ENCODE measurements around the gene TRABD2B.

The TRABD2B gene

DNA sequence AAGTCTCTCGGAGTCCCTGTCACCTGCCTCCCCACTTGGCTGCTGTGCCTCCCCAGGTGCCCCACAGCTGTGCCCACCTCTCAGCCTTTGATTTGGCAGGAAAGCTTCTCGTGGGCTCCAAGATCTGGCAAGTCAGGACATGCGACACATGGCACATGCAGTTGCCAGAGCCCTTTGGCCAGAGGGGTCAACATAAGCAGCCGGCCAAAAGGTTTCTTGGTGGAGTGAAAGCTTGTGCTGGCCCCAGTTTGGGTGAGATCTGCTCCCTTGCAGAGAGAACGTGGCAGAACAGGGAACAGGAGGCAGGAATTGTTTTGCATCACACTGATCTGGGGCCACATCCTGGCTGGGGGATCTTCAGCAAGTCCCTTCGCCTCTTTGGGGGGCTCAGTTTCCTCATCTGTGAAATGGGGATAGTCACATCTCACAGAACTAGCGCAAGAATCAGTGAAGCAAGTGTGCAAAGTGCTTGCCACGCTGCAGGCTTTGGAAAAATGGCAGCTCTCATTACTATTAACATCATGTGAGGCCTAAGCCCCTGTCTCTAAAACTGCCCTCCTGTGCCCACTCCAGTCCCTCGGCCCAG, 232.6 kb downstream of the TRABD2B start:
- Histone ChIP-seq H3K9me3 (ENCODE audit: insufficient read depth, low read depth, low read length) (no peaks in the 10 kb centered on the region), H3K27ac (ENCODE audit: low read depth, low read length) (no peak overlapping the region), H3K4me1 (ENCODE audit: insufficient read depth, low read length) (no peaks in the 10 kb centered on the region), H3K36me3 (ENCODE audit: insufficient read depth, low read length) (no peaks in the 10 kb centered on the region), H3K9ac (ENCODE audit: low read depth, low read length) (no peak overlapping the region), H3K27me3 (ENCODE audit: insufficient read depth, low read length) (no peaks in the 10 kb centered on the region; the same call in 1 of the 2 replicates), H3K4me3 (ENCODE audit: low read length) (no peak overlapping the region)
- 92% methylated on average over 9 of the region's 9 CpGs for WGBS

DNA sequence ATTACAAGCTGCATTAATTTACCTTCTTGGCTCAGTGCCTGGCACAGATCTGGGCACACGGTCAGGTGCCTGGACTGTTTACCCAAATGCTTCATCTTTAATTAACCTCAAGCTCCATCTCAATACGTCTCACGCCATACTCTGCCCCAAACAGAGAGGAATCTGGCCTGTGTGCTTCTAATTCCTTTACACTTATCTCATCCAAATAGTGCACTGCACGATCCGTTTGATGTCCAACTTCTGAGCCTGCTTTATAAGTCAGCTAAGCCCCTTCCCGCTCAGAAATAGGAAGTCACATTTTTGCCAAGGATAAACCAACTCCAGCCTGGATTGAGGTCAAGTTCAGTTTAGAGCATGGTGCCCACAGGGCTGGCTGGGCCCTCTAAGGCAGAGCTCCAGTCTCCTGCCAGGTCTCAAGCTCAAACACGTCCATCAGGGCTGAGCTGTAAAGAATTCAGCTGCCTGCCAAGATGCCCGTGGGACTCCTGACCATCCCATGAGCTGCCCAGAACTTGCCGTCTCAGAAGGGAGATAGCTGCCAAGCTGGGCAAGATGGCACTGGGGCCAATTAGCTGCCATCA, 233.5 kb downstream of the TRABD2B start:
- H3K9ac ChIP-seq (ENCODE audit: low read depth, low read length) = no peak overlapping the region
- H3K9me3 ChIP-seq (ENCODE audit: insufficient read depth, low read depth, low read length) = no peaks in the 10 kb centered on the region
- H3K4me3 ChIP-seq (ENCODE audit: low read length) = no peak overlapping the region
- no peaks in the 10 kb centered on the region for H3K4me1 ChIP-seq (ENCODE audit: insufficient read depth, low read length)
- H3K27me3 ChIP-seq (ENCODE audit: insufficient read depth, low read length) = no peaks in the 10 kb centered on the region; the same call in 1 of the 2 replicates
- no peaks in the 10 kb centered on the region for H3K36me3 ChIP-seq (ENCODE audit: insufficient read depth, low read length)
- no peak overlapping the region for H3K27ac ChIP-seq (ENCODE audit: low read depth, low read length)
- WGBS = 82% methylated on average over 9 of the region's 9 CpGs

DNA sequence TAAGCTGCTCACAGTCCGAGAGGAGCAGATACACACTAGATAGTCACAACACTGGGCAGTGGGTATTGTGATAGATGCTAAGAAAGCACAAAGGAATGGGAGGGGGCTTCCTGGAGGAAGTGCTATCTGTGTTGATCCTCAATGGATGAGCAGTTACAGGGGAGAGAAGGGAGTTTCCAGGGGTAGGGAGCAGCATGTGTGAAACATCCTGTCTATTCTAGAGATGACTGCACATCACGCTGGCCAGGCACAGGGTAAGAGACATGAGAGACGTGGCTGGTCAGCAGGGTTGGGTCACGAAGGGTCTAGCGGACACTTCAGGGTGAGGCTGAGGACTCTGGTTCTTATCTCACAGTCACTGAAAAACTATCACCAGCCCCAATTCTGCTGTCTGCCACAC, 235.2 kb downstream of the TRABD2B start:
- Histone ChIP-seq H3K27ac (ENCODE audit: low read depth, low read length) (no peak overlapping the region), H3K4me1 (ENCODE audit: insufficient read depth, low read length) (no peaks in the 10 kb centered on the region), H3K9me3 (ENCODE audit: insufficient read depth, low read depth, low read length) (no peaks in the 10 kb centered on the region), H3K4me3 (ENCODE audit: low read length) (no peak overlapping the region), H3K27me3 (ENCODE audit: insufficient read depth, low read length) (no peaks in the 10 kb centered on the region; the same call in 1 of the 2 replicates), H3K9ac (ENCODE audit: low read depth, low read length) (no peak overlapping the region), H3K36me3 (ENCODE audit: insufficient read depth, low read length) (no peaks in the 10 kb centered on the region)
- 71% methylated on average over 5 of the region's 5 CpGs for WGBS

- H3K27ac ChIP-seq (ENCODE audit: low read depth, low read length) = no peak overlapping the region
- no peaks in the 10 kb centered on the region; the same call in 1 of the 2 replicates for H3K27me3 ChIP-seq (ENCODE audit: insufficient read depth, low read length)
- no peaks in the 10 kb centered on the region for H3K9me3 ChIP-seq (ENCODE audit: insufficient read depth, low read depth, low read length)
- 93% methylated on average over 7 of the region's 8 CpGs for whole genome bisulfite sequencing
- no peak overlapping the region for H3K9ac ChIP-seq (ENCODE audit: low read depth, low read length)
- H3K4me3 ChIP-seq (ENCODE audit: low read length) = no peak overlapping the region
- H3K36me3 ChIP-seq (ENCODE audit: insufficient read depth, low read length) = no peaks in the 10 kb centered on the region
- no peaks in the 10 kb centered on the region for H3K4me1 ChIP-seq (ENCODE audit: insufficient read depth, low read length)
These were observed 235.8 kb downstream of the TRABD2B start for GRCh38 chr1:47761201-47761930.

- no peak overlapping the region for H3K4me3 ChIP-seq (ENCODE audit: low read length)
- H3K27ac ChIP-seq (ENCODE audit: low read depth, low read length) = no peak overlapping the region
- no peaks in the 10 kb centered on the region; the same call in 1 of the 2 replicates for H3K27me3 ChIP-seq (ENCODE audit: insufficient read depth, low read length)
- no peaks in the 10 kb centered on the region for H3K9me3 ChIP-seq (ENCODE audit: insufficient read depth, low read depth, low read length)
- H3K9ac ChIP-seq (ENCODE audit: low read depth, low read length) = no peak overlapping the region
- no peaks in the 10 kb centered on the region for H3K36me3 ChIP-seq (ENCODE audit: insufficient read depth, low read length)
- WGBS = 88% methylated on average over 9 of the region's 9 CpGs
- no peaks in the 10 kb centered on the region for H3K4me1 ChIP-seq (ENCODE audit: insufficient read depth, low read length)
These were observed 237.1 kb downstream of the TRABD2B start for GRCh38 chr1:47759936-47760629.

DNA sequence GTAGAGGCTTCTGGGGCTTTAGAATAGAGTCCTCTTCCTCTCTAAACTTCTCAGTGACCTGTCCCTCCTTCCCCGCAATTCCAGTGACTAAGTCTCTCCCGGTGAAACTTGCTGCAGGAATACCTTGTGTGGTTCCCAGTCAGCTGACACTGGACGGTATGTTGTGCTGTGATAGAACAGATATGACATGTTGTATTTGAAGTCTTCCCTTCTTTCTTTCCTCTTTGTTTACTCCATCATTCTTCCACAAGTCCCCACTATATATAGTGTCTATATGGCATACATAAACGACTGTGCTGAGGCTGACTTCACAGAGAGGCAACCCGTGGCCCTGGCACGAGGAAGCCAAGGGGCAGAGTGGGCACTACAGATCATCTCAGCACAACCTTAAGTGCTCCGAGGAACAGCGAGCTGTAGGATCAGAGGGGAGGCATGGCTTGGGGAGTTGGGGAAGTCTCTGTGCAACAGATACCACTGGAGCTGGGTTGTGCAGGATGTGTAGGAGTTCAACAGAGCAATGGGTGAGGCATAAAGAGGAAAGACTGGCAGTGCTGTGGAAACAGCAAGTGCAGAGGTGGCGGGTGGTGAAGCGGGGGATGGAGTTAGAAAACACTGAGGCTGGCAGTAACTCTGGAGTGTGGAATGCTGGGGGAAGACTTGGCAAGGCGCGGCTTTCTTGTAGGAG, 237.8 kb downstream of the TRABD2B start:
- no peak overlapping the region for H3K4me3 ChIP-seq (ENCODE audit: low read length)
- 90% methylated on average over 11 of the region's 12 CpGs for WGBS
- no peak overlapping the region for H3K9ac ChIP-seq (ENCODE audit: low read depth, low read length)
- H3K4me1 ChIP-seq (ENCODE audit: insufficient read depth, low read length) = no peaks in the 10 kb centered on the region
- no peaks in the 10 kb centered on the region; the same call in 1 of the 2 replicates for H3K27me3 ChIP-seq (ENCODE audit: insufficient read depth, low read length)
- no peaks in the 10 kb centered on the region for H3K36me3 ChIP-seq (ENCODE audit: insufficient read depth, low read length)
- H3K27ac ChIP-seq (ENCODE audit: low read depth, low read length) = no peak overlapping the region
- H3K9me3 ChIP-seq (ENCODE audit: insufficient read depth, low read depth, low read length) = no peaks in the 10 kb centered on the region

- no peak overlapping the region for H3K9ac ChIP-seq (ENCODE audit: low read depth, low read length)
- H3K4me3 ChIP-seq (ENCODE audit: low read length) = no peak overlapping the region
- no peaks in the 10 kb centered on the region for H3K4me1 ChIP-seq (ENCODE audit: insufficient read depth, low read length)
- H3K9me3 ChIP-seq (ENCODE audit: insufficient read depth, low read depth, low read length) = no peaks in the 10 kb centered on the region
- 84% methylated on average over 20 of the region's 20 CpGs for WGBS
- no peaks in the 10 kb centered on the region; the same call in 1 of the 2 replicates for H3K27me3 ChIP-seq (ENCODE audit: insufficient read depth, low read length)
- no peaks in the 10 kb centered on the region for H3K36me3 ChIP-seq (ENCODE audit: insufficient read depth, low read length)
- no peak overlapping the region for H3K27ac ChIP-seq (ENCODE audit: low read depth, low read length)
These were observed 238.6 kb downstream of the TRABD2B start for GRCh38 chr1:47758341-47759250.

DNA sequence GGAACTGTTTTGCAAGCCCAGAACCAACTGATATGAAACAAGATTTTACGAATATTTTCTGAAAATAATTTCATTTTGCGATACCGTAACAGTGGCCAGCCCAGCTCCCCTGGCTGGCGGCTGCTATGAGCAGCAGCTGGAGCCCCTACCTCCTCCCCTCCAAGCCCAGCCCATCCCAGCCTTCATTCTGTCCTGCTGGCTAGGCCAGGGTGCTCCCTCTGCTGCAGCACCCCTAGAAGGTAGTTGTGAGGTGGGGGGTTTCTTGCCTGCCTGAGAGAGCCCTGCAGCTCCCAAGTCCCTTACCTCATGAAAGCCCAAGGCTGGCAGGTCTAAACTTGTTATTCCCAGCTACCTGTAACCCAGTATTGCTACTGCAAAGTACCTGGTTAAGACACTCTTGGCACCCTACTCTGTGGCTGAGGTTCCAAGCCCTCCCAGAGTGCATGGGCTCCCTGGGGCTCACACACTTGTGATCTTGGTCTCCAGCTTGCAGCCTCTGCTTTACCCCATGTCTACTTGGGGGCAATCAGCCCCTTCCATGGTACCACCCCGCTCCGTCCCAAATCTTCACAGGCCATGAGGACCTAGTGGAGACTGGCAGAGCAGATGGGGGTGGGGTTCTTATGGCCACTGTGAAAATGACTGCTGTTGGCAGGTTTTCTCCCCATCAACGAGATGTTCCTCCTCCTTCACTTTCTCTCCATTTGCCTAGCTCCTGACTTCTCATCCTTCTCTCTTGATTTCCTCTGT, 239.8 kb downstream of the TRABD2B start:
- Histone ChIP-seq H3K27ac (ENCODE audit: low read depth, low read length) (no peak overlapping the region), H3K4me3 (ENCODE audit: low read length) (no peak overlapping the region), H3K9me3 (ENCODE audit: insufficient read depth, low read depth, low read length) (no peaks in the 10 kb centered on the region), H3K27me3 (ENCODE audit: insufficient read depth, low read length) (no peaks in the 10 kb centered on the region; the same call in 1 of the 2 replicates), H3K36me3 (ENCODE audit: insufficient read depth, low read length) (no peaks in the 10 kb centered on the region), H3K9ac (ENCODE audit: low read depth, low read length) (no peak overlapping the region), H3K4me1 (ENCODE audit: insufficient read depth, low read length) (no peaks in the 10 kb centered on the region)
- WGBS = 80% methylated on average over 7 of the region's 7 CpGs

DNA sequence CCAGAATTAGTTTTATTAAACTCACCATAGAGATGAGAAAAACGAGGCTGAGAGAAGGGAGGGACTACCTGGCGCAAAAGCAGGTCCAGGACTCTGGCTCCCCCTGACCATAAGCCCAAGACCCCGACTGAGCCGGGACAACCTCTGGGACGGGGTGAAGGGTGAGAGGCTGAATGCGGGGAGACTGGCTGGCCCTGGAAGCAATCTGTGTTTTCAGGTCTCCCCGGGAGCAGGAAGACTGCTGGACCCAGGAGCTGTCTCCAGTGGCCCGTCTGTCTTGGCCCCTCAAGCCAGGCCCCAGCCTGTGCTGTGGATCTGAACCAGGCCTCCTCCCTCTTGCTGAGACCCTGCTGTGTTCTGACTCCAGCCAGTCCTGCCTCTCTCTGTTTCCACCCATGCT, 240.8 kb downstream of the TRABD2B start:
- 88% methylated on average over 8 of the region's 8 CpGs for WGBS
- Histone ChIP-seq H3K9ac (ENCODE audit: low read depth, low read length) (no peak overlapping the region), H3K27ac (ENCODE audit: low read depth, low read length) (no peak overlapping the region), H3K27me3 (ENCODE audit: insufficient read depth, low read length) (no peaks in the 10 kb centered on the region; the same call in 1 of the 2 replicates), H3K36me3 (ENCODE audit: insufficient read depth, low read length) (no peaks in the 10 kb centered on the region), H3K9me3 (ENCODE audit: insufficient read depth, low read depth, low read length) (no peaks in the 10 kb centered on the region), H3K4me1 (ENCODE audit: insufficient read depth, low read length) (no peaks in the 10 kb centered on the region), H3K4me3 (ENCODE audit: low read length) (no peak overlapping the region)

Measured in HUES64 (cell line).